Measurements from ENCODE around the gene TXN.

The TXN gene

DNA sequence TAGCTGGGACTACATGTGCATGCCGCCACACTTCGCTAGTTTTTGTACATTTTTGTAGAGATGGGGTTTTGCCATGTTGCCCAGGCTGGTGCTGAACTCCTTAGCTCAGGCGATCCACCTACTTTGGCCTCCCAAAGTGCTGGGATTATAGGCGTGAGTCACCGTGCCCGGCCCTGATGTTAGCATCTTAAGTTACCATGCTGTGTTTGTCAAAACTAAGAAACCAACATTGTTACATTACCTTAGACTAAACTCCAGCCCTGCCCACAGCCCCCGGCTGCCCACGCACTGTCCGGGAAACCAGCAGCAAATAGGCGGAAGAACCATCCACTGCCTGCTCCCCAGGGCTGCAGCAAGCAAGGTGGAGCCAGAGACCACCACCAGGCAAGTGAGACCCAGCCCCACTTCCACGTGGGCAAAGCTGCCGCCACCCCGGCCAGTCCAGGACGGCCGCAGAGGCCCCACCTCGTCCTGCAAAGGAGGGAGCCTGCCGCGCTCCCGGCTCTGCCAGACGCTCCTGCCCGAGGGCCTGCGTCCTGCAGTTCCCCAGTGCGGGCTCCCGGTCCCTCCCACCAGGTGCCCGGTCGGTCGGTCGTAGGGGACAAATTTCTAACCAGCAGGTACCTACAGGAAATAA, 35.7 kb upstream of the TXN start:
- Histone ChIP-seq H3K36me3 (ENCODE audit: low read depth) (no peaks in the 10 kb centered on the region), H3K27ac (ENCODE audit: poor library complexity, severe bottlenecking) (peak overlapping the region; percentile 20), H3K4me1 (ENCODE audit: insufficient read depth, poor library complexity, severe bottlenecking) (peaks cover 13% of the 10 kb centered on the region), H3K4me3 (ENCODE audit: severe bottlenecking) (no peak overlapping the region), H3K27me3 (ENCODE audit: insufficient read depth, poor library complexity, severe bottlenecking) (no peaks in the 10 kb centered on the region), H3K9me3 (ENCODE audit: severe bottlenecking) (no peaks in the 10 kb centered on the region)
- no peak for TF ChIP-seq CTCF (IDR thresholded peaks at IDR 0.05; ENCODE audit: poor library complexity, severe bottlenecking)
- ATAC-seq (ENCODE audit: low read depth): peak; percentile 43; the same call in 2 of the 3 replicates
- no peak for DNase-seq (ENCODE audit: low spot score)

GRCh38 chr9:110290001-110290400, 33.7 kb upstream of the TXN start:
- Histone ChIP-seq H3K36me3 (ENCODE audit: low read depth) (no peaks in the 10 kb centered on the region), H3K4me3 (ENCODE audit: severe bottlenecking) (no peak overlapping the region), H3K4me1 (ENCODE audit: insufficient read depth, poor library complexity, severe bottlenecking) (peaks cover 18% of the 10 kb centered on the region), H3K27me3 (ENCODE audit: insufficient read depth, poor library complexity, severe bottlenecking) (no peaks in the 10 kb centered on the region), H3K9me3 (ENCODE audit: severe bottlenecking) (no peaks in the 10 kb centered on the region), H3K27ac (ENCODE audit: poor library complexity, severe bottlenecking) (no peak overlapping the region)
- ATAC-seq (ENCODE audit: low read depth) (no peak), DNase-seq (ENCODE audit: low spot score) (no peak)
- TF ChIP-seq CTCF (IDR thresholded peaks at IDR 0.05; ENCODE audit: poor library complexity, severe bottlenecking): no peak

- no peak for DNase-seq (ENCODE audit: low spot score)
- no peaks in the 10 kb centered on the region for H3K27me3 ChIP-seq (ENCODE audit: insufficient read depth, poor library complexity, severe bottlenecking)
- peaks cover 28% of the 10 kb centered on the region for H3K4me1 ChIP-seq (ENCODE audit: insufficient read depth, poor library complexity, severe bottlenecking)
- TF ChIP-seq CTCF (IDR thresholded peaks at IDR 0.05; ENCODE audit: poor library complexity, severe bottlenecking): no peak
- H3K4me3 ChIP-seq (ENCODE audit: severe bottlenecking): no peak overlapping the region
- ATAC-seq (ENCODE audit: low read depth): no peak
- no peak overlapping the region for H3K27ac ChIP-seq (ENCODE audit: poor library complexity, severe bottlenecking)
- no peaks in the 10 kb centered on the region for H3K9me3 ChIP-seq (ENCODE audit: severe bottlenecking)
- H3K36me3 ChIP-seq (ENCODE audit: low read depth): no peaks in the 10 kb centered on the region
Measured at GRCh38 chr9:110288503-110288902, 32.2 kb upstream of the TXN start.

DNA sequence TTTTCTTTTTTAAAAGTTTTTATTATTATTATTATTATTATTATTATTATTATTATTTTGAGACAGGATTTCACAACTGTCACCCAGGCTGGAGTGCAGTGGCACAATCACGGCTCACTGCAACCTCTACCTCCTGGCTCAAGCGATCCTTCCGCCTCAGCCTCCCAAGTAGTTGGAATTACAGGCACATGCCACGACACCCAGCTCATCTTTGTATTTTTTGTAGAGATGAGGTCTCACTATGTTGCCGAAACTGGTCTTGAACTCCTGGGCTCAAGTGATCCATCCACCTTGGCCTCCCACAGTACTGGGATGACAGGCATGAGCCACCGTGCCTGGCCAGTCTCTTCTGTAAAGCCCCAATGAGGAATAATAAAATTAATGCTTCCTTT, 31.0 kb upstream of the TXN start:
- H3K9me3 ChIP-seq (ENCODE audit: severe bottlenecking): no peaks in the 10 kb centered on the region
- no peaks in the 10 kb centered on the region for H3K27me3 ChIP-seq (ENCODE audit: insufficient read depth, poor library complexity, severe bottlenecking)
- DNase-seq (ENCODE audit: low spot score): no peak
- H3K36me3 ChIP-seq (ENCODE audit: low read depth): no peaks in the 10 kb centered on the region
- no peak for TF ChIP-seq CTCF (IDR thresholded peaks at IDR 0.05; ENCODE audit: poor library complexity, severe bottlenecking)
- H3K4me1 ChIP-seq (ENCODE audit: insufficient read depth, poor library complexity, severe bottlenecking): peaks cover 31% of the 10 kb centered on the region
- peak overlapping the region; percentile 76 for H3K27ac ChIP-seq (ENCODE audit: poor library complexity, severe bottlenecking)
- ATAC-seq (ENCODE audit: low read depth): no peak
- no peak overlapping the region for H3K4me3 ChIP-seq (ENCODE audit: severe bottlenecking)

DNA sequence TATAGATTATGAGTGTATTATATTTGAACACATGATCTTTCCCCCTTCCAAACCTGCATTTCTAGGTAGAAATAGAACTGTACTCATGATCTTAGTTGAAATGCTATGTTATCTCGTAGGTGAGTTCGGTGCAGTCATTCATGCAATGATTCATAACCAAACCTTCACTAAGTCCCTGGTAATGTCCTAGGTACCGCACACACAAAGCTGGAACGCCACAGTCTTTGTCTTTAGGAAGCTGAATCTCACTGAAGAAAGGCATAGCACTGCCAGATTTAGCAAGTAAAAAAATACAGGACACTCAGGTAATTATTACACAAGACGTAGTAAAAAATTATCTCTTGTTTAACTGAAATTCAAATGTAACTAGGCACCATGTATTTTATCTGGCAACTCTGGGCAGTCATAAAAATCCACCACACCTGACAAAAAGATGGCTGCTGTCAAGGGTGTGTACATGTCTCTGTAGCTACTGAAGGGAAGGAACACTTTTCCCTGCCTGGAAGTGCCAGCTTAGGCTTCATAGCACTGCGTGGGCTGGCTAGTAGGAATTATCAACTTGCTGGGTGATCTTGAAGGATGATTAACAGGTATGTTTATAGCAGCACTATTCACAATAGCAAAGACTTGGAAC, 28.0 kb upstream of the TXN start:
- no peak for DNase-seq (ENCODE audit: low spot score)
- Histone ChIP-seq H3K27ac (ENCODE audit: poor library complexity, severe bottlenecking) (peak overlapping the region; percentile 90), H3K4me3 (ENCODE audit: severe bottlenecking) (no peak overlapping the region), H3K9me3 (ENCODE audit: severe bottlenecking) (no peaks in the 10 kb centered on the region), H3K4me1 (ENCODE audit: insufficient read depth, poor library complexity, severe bottlenecking) (peaks cover 27% of the 10 kb centered on the region), H3K27me3 (ENCODE audit: insufficient read depth, poor library complexity, severe bottlenecking) (no peaks in the 10 kb centered on the region), H3K36me3 (ENCODE audit: low read depth) (no peaks in the 10 kb centered on the region)
- TF ChIP-seq CTCF (IDR thresholded peaks at IDR 0.05; ENCODE audit: poor library complexity, severe bottlenecking): no peak
- peak; percentile 32 for ATAC-seq (ENCODE audit: low read depth)

All from RWPE2 (cell line).